AG04450 (cell line): ENCODE data around the gene PREX1. TPM values are rescaled to one million over a fixed set of nuclear protein-coding genes. Genes with fewer than 3 reads are reported as not detected.

ENCODE experiments used
- CTCF ChIA-PET: fragments of 300-600, 350-600 bp; formaldehyde crosslinking; extraction: SDS; loops from one replicate; lab custom pipeline; 2022; ENCODE audit warnings: antibody characterized with exemption, inconsistent platforms; lab: Charles Lee
- POLR2A ChIA-PET: fragments of 350-600 bp; formaldehyde crosslinking; extraction: SDS; loops from one replicate; lab custom pipeline; 2021; ENCODE audit warnings: antibody characterized with exemption, inconsistent platforms; lab: Yijun Ruan, JAX
- DNase-seq: peaks from one replicate; pipeline ENCODE4 v3.0.0-alpha.2; 2011; ENCODE audit warnings: low read depth, low spot score
- H3K27ac ChIP-seq: one replicate; pipeline ENCODE4 v1.5.1; 2012; ENCODE audit warnings: low read depth, low read length, control low read depth
- H3K27me3 ChIP-seq: one replicate; pipeline ENCODE4 v1.6.0; 2012; ENCODE audit warnings: low read length; ENCODE audit not compliant: control insufficient read depth, insufficient read depth
- H3K4me3 ChIP-seq: 2 replicates; pipeline ENCODE4 v1.5.1; 2011; ENCODE audit warnings: mild to moderate bottlenecking, low read depth, low read length, control low read depth
- H3K9me3 ChIP-seq: 2 replicates; pipeline ENCODE4 v1.5.1; 2012; ENCODE audit warnings: low read length; ENCODE audit not compliant: control insufficient read depth, insufficient read depth
- CTCF ChIP-seq: IDR thresholded peaks from 2 replicates; pipeline ENCODE4 v1.5.1; 2011; ENCODE audit warnings: low read depth, low read length, control low read depth, inconsistent platforms
- polyA plus RNA-seq: library from polyadenylated mRNA; depleted of rRNA; stranded (reverse); fragments of >200 nt; gene quantifications from 2 replicates; pipeline ENCODE4 v1.2.3, GENCODE V29; 2011

Gene PREX1
- polyA plus RNA-seq, 1 experiment, result 0.69 TPM

- no peak for DNase-seq
- Histone ChIP-seq H3K9me3 (no peaks in the 10 kb centered on the region; the same call in 1 of the 2 replicates), H3K27ac (no peak overlapping the region), H3K4me3 (no peak overlapping the region), H3K27me3 (peaks cover 28% of the 10 kb centered on the region)
- ChIA-PET POLR2A (no interaction called here), CTCF (no interaction called here)
- TF ChIP-seq CTCF, result no peak
Observed at GRCh38 chr20:48822178-48822577, 5.6 kb downstream of the PREX1 start.

GRCh38 chr20:48821261-48821920 is 6.4 kb downstream of the PREX1 start:
- H3K9me3 ChIP-seq, result no peaks in the 10 kb centered on the region; the same call in 1 of the 2 replicates
- peaks cover 21% of the 10 kb centered on the region for H3K27me3 ChIP-seq
- no peak overlapping the region for H3K27ac ChIP-seq
- CTCF ChIA-PET, result no interaction called here
- TF ChIP-seq CTCF, result no peak
- no peak overlapping the region for H3K4me3 ChIP-seq
- DNase-seq, result no peak
- POLR2A ChIA-PET, result interaction anchor here (0.6 kb wide), 1 partner anchor 48 kb away, joined by 8 read pairs; no protein-coding TSS in a partner anchor

- CTCF ChIA-PET, result no interaction called here
- no peak for DNase-seq
- TF ChIP-seq CTCF, result no peak
- Histone ChIP-seq H3K27ac (no peak overlapping the region), H3K27me3 (peaks cover 18% of the 10 kb centered on the region), H3K4me3 (no peak overlapping the region), H3K9me3 (no peaks in the 10 kb centered on the region; the same call in 1 of the 2 replicates)
- POLR2A ChIA-PET, result no interaction called here
Observed at GRCh38 chr20:48820649-48820973, 7.2 kb downstream of the PREX1 start.

- DNase-seq, result no peak
Observed at GRCh38 chr20:48819821-48820648, 7.8 kb downstream of the PREX1 start.

More at GRCh38 chr20:48819821-48820648, 7.8 kb downstream of the PREX1 start:
- Histone ChIP-seq H3K27me3 (peaks cover 18% of the 10 kb centered on the region), H3K27ac (no peak overlapping the region), H3K4me3 (no peak overlapping the region), H3K9me3 (no peaks in the 10 kb centered on the region; the same call in 1 of the 2 replicates)
- ChIA-PET CTCF (no interaction called here), POLR2A (no interaction called here)
- no peak for TF ChIP-seq CTCF
